Activated B cell treated with CpG ODN at 0.5 μM for 24 hours (primary cell): ENCODE results near the gene ZSCAN25. TPM values are rescaled to one million over a fixed set of nuclear protein-coding genes. Genes with fewer than 3 reads are reported as not detected.
"Not testable (repeated sequence)": the region's sequence is repeated elsewhere in the genome, so short reads cannot be mapped to it uniquely, and the experiment has no call there.

Source experiments
- ATAC-seq: fragments of 200-7000 bp; cut with Tn5 transposase; one replicate; pipeline ENCODE4 v1.10.0; 2021; ENCODE audit warnings: low read depth, mild to moderate bottlenecking, moderate library complexity
- CTCF ChIA-PET: fragments of 350-600 bp; sonication (Branson Sonifier 250); formaldehyde crosslinking; loops from one replicate; lab custom pipeline; 2021; ENCODE audit warnings: antibody characterized with exemption; lab: Charles Lee
- POLR2A ChIA-PET: fragments of 350-600 bp; sonication (Branson Sonifier 250); formaldehyde crosslinking; loops from one replicate; lab custom pipeline; 2021; ENCODE audit warnings: antibody characterized with exemption; lab: Charles Lee
- DNase-seq: peaks from one replicate; pipeline ENCODE4 v3.0.0; 2022
- H3K27ac Mint-ChIP-seq: one replicate; pipeline ENCODE4 v1.8.0; 2020; ENCODE audit warnings: mixed read lengths
- H3K27me3 Mint-ChIP-seq: one replicate; pipeline ENCODE4 v1.8.0; 2021; ENCODE audit warnings: mixed read lengths
- H3K36me3 Mint-ChIP-seq: one replicate; pipeline ENCODE4 v1.8.0; 2021; ENCODE audit warnings: low read depth, mixed read lengths
- H3K4me1 Mint-ChIP-seq: one replicate; pipeline ENCODE4 v1.8.0; 2021; ENCODE audit warnings: mixed read lengths
- H3K4me3 Mint-ChIP-seq: one replicate; pipeline ENCODE4 v1.8.0; 2020; ENCODE audit warnings: mild to moderate bottlenecking, mixed read lengths
- H3K9me3 Mint-ChIP-seq: one replicate; pipeline ENCODE4 v1.8.0; 2020; ENCODE audit warnings: mixed read lengths
- CTCF ChIP-seq: fragments of 200-600 bp; IDR thresholded peaks from one replicate; pipeline ENCODE4 v1.8.0; 2022; ENCODE audit warnings: antibody characterized with exemption, mild to moderate bottlenecking
- intact Hi-C: fragments of 100-400 bp; cut with micrococcal nuclease; formaldehyde crosslinking; loops from one replicate; pipeline ENCODE4 v1.15.1; 2024
- total RNA-seq: library from RNA; stranded (reverse); gene quantifications from 2 replicates; pipeline ENCODE4 v1.2.3, GENCODE V29; 2022

Gene ZSCAN25
- total RNA-seq, 1 donor from 2014 or later: 33.4 TPM

GRCh38 chr7:99645590-99645989 is 28.8 kb downstream of the ZSCAN25 start:
- Mint-ChIP-seq H3K9me3 (no peaks in the 10 kb centered on the region), H3K27ac (no peak overlapping the region), H3K27me3 (no peaks in the 10 kb centered on the region), H3K4me1 (no peaks in the 10 kb centered on the region), H3K36me3 (peaks cover 28% of the 10 kb centered on the region), H3K4me3 (no peak overlapping the region)
- no peak for DNase-seq
- TF ChIP-seq CTCF: no peak
- no peak for ATAC-seq
- intact Hi-C loops: no loop called here
- ChIA-PET POLR2A (no interaction called here), CTCF (no interaction called here)

DNA sequence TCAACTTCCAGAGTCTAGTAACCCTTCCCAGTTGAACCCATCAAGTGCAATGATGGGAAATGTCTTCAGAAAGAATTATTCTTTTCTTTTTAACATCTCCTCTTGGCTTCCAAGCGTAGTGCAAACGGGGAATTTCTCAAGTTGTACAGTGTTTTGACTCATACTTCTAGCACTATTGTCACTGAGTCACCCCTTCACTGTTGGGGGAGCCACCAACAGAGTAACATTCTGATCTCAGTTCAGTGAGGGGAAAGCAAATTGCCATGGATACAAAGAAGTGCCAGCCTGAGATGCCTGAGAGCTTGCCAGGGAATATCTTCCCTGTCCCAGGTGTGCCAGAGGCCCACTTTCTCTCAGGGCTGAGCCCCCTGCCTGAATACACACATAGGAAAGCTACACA is 32.1 kb downstream of the ZSCAN25 start:
- no peak for TF ChIP-seq CTCF
- Mint-ChIP-seq H3K27ac (no peak overlapping the region), H3K36me3 (peaks cover 21% of the 10 kb centered on the region), H3K4me3 (no peak overlapping the region), H3K9me3 (no peaks in the 10 kb centered on the region), H3K27me3 (no peaks in the 10 kb centered on the region), H3K4me1 (no peaks in the 10 kb centered on the region)
- intact Hi-C loops: no loop called here
- CTCF ChIA-PET: no interaction called here
- POLR2A ChIA-PET: no interaction called here
- ATAC-seq (no peak), DNase-seq (no peak)

- no peaks in the 10 kb centered on the region for H3K9me3 Mint-ChIP-seq
- ChIA-PET CTCF (no interaction called here), POLR2A (no interaction called here)
- no peaks in the 10 kb centered on the region for H3K4me1 Mint-ChIP-seq
- no peaks in the 10 kb centered on the region for H3K27me3 Mint-ChIP-seq
- TF ChIP-seq CTCF: no peak
- intact Hi-C loops: no loop called here
- H3K27ac Mint-ChIP-seq: no peak overlapping the region
- H3K4me3 Mint-ChIP-seq: no peak overlapping the region
- DNase-seq: no peak
- H3K36me3 Mint-ChIP-seq: peaks cover 9% of the 10 kb centered on the region
- no peak for ATAC-seq
Measured at GRCh38 chr7:99651290-99651689, 34.5 kb downstream of the ZSCAN25 start.

DNA sequence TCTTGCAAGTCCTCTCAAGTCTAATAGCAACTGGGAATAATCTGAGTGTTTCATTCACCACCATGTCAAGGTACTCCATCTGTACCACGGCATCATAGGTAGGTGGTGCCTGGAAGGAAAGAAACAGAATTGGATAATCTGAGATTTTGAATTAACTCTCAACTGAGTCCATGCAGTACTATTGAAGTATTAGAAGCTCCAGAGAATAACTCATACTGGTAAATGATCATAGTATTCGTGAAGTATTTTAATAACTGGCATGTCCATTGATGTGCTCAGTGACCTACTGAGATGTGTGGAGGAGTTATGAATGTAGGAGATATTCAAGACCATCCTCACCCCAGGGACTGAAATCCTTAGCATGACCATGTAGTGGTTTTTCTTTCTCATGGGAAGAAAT is 35.9 kb downstream of the ZSCAN25 start:
- intact Hi-C loops: no loop called here
- Mint-ChIP-seq H3K27me3 (no peaks in the 10 kb centered on the region), H3K36me3 (peaks cover 8% of the 10 kb centered on the region), H3K4me1 (no peaks in the 10 kb centered on the region), H3K9me3 (no peaks in the 10 kb centered on the region), H3K27ac (no peak overlapping the region), H3K4me3 (no peak overlapping the region)
- TF ChIP-seq CTCF: no peak
- ATAC-seq (no peak), DNase-seq (no peak)
- CTCF ChIA-PET: no interaction called here
- POLR2A ChIA-PET: no interaction called here

GRCh38 chr7:99653269-99653668 is 36.5 kb downstream of the ZSCAN25 start:
- H3K27ac Mint-ChIP-seq, H3K4me1 Mint-ChIP-seq, CTCF ChIA-PET, H3K27me3 Mint-ChIP-seq, H3K36me3 Mint-ChIP-seq, DNase-seq, ATAC-seq, POLR2A ChIA-PET, intact Hi-C loops, H3K4me3 Mint-ChIP-seq, H3K9me3 Mint-ChIP-seq: not testable (repeated sequence)

DNA sequence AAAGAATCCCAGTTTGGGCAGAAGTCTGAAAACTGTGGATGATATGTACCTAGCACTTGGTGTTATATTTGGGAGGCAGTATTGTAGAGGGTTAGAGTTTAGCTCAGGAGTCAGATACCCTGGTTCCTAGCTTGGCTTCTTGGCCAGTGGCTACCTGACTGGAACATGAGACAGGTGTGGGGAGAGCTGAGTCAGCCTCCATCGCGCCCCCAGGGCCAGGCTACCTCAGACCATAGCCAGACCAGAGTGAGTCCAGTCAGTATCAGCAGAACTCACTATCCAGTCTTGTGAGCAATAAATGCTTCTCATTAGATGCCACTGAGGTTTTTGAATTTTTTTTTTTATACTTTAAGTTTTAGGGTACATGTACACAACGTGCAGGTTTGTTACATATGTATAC is 37.0 kb downstream of the ZSCAN25 start:
- H3K9me3 Mint-ChIP-seq: no peaks in the 10 kb centered on the region
- CTCF ChIA-PET: no interaction called here
- peaks cover 6% of the 10 kb centered on the region for H3K36me3 Mint-ChIP-seq
- DNase-seq: no peak
- H3K4me3 Mint-ChIP-seq: no peak overlapping the region
- no peaks in the 10 kb centered on the region for H3K27me3 Mint-ChIP-seq
- intact Hi-C loops: no loop called here
- no peak for TF ChIP-seq CTCF
- no peak overlapping the region for H3K27ac Mint-ChIP-seq
- ATAC-seq: no peak
- H3K4me1 Mint-ChIP-seq: no peaks in the 10 kb centered on the region
- POLR2A ChIA-PET: no interaction called here

DNA sequence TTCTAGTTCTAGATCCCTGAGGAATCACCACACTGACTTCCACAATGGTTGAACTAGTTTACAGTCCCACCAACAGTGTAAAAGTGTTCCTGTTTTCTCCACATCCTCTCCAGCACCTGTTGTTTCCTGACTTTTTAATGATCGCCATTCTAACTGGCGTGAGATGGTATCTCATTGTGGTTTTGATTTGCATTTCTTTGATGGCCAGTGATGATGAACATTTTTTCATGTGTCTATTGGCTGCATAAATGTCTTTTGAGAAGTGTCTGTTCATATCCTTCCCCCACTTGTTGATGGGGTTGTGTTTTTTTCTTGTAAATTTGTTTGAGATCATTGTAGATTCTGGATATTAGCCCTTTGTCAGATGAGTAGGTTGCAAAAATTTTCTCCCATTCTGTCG is 37.9 kb downstream of the ZSCAN25 start:
- H3K4me1 Mint-ChIP-seq, H3K4me3 Mint-ChIP-seq, H3K27me3 Mint-ChIP-seq, H3K36me3 Mint-ChIP-seq, H3K27ac Mint-ChIP-seq, ATAC-seq, POLR2A ChIA-PET, H3K9me3 Mint-ChIP-seq, intact Hi-C loops, CTCF ChIA-PET, DNase-seq: not testable (repeated sequence)

GRCh38 chr7:99657879-99658278 is 41.1 kb downstream of the ZSCAN25 start:
- POLR2A ChIA-PET, ATAC-seq: not testable (repeated sequence)

More at GRCh38 chr7:99657879-99658278, 41.1 kb downstream of the ZSCAN25 start:
- H3K4me1 Mint-ChIP-seq, intact Hi-C loops, H3K4me3 Mint-ChIP-seq, H3K27ac Mint-ChIP-seq, DNase-seq, H3K9me3 Mint-ChIP-seq, CTCF ChIA-PET, H3K27me3 Mint-ChIP-seq: not testable (repeated sequence)
- H3K36me3 Mint-ChIP-seq: peaks cover 13% of the 10 kb centered on the region
